HepG2 (cell line): ENCODE results near the gene CTNNA3. TPM values are rescaled to one million over a fixed set of nuclear protein-coding genes. Genes with fewer than 3 reads are reported as not detected.

Experiments used
- ATF4 ChIP-seq, 2 experiments: fragments of 450-650 bp in 1 of 2; sonication (generic) in 1 of 2; formaldehyde crosslinking; IDR thresholded peaks; 2 replicates each; pipeline versions ENCODE4 v1.5.0 to v1.8.0; 2020 to 2022; ENCODE audit warnings: mild to moderate bottlenecking in 1 of 2, missing genetic modification reagents in 1 of 2
- ELF3 ChIP-seq: IDR thresholded peaks from 2 replicates; pipeline ENCODE4 v1.6.1; 2016; ENCODE audit warnings: missing genetic modification reagents, missing compliant biosample characterization
- ESRRA ChIP-seq: sonication (generic); formaldehyde crosslinking; IDR thresholded peaks from 2 replicates; pipeline ENCODE4 v1.5.1; 2020; ENCODE audit warnings: mild to moderate bottlenecking, low read depth, missing genetic modification reagents
- FOSL1 ChIP-seq: sonication (generic); formaldehyde crosslinking; IDR thresholded peaks from 2 replicates; pipeline ENCODE4 v1.9.0; 2021; ENCODE audit warnings: missing genetic modification reagents, borderline replicate concordance
- FOXO1 ChIP-seq: sonication (generic); formaldehyde crosslinking; IDR thresholded peaks from 2 replicates; pipeline ENCODE4 v1.4.0; 2020; ENCODE audit warnings: missing genetic modification reagents
- FOXP1 ChIP-seq, 2 experiments: fragments of 450-650 bp in 1 of 2; IDR thresholded peaks; 2 replicates each; pipeline ENCODE4 v1.6.1; 2017 to 2018; ENCODE audit warnings: antibody characterized with exemption in 1 of 2
- GATAD2A ChIP-seq: IDR thresholded peaks from 2 replicates; pipeline ENCODE4 v1.6.1; 2016
- MAFG ChIP-seq: sonication (generic); formaldehyde crosslinking; IDR thresholded peaks from 2 replicates; pipeline ENCODE4 v1.5.1; 2020; ENCODE audit warnings: mild to moderate bottlenecking, missing genetic modification reagents
- RAD51 ChIP-seq: fragments of 450-650 bp; IDR thresholded peaks from 2 replicates; pipeline ENCODE4 v1.6.1; 2016; ENCODE audit warnings: borderline replicate concordance
- SAP130 ChIP-seq: IDR thresholded peaks from 2 replicates; pipeline ENCODE4 v1.6.1; 2016; ENCODE audit warnings: low read depth
- SMYD3 ChIP-seq: sonication (generic); formaldehyde crosslinking; IDR thresholded peaks from 2 replicates; pipeline ENCODE4 v1.8.1; 2023; ENCODE audit warnings: mild to moderate bottlenecking, missing genetic modification reagents
- SP4 ChIP-seq: sonication (generic); formaldehyde crosslinking; IDR thresholded peaks from 2 replicates; pipeline ENCODE4 v1.8.1; 2023; ENCODE audit warnings: mild to moderate bottlenecking, missing genetic modification reagents
- U2AF1 ChIP-seq: fragments of 200-400 bp; formaldehyde crosslinking; optimal IDR thresholded peaks from 2 replicates; pipeline ENCODE3; 2017; ENCODE audit warnings: mild to moderate bottlenecking, low read depth, low read length
- ZNF235 ChIP-seq: sonication (generic); formaldehyde crosslinking; IDR thresholded peaks from 2 replicates; pipeline ENCODE4 v1.8.1; 2023; ENCODE audit warnings: mild to moderate bottlenecking, missing genetic modification reagents, borderline replicate concordance
- ZNF337 ChIP-seq: sonication (generic); formaldehyde crosslinking; IDR thresholded peaks from 2 replicates; pipeline ENCODE4 v1.5.1; 2020; ENCODE audit warnings: missing genetic modification reagents, low read depth, mild to moderate bottlenecking, borderline replicate concordance
- ZNF44 ChIP-seq: sonication (generic); formaldehyde crosslinking; IDR thresholded peaks from 2 replicates; pipeline ENCODE4 v1.5.1; 2020; ENCODE audit warnings: mild to moderate bottlenecking, missing genetic modification reagents
- ZNF580 ChIP-seq: IDR thresholded peaks from 2 replicates; pipeline ENCODE4 v1.6.1; 2016; ENCODE audit warnings: low read depth, borderline replicate concordance
- ZNF781 ChIP-seq: sonication (generic); formaldehyde crosslinking; IDR thresholded peaks from 2 replicates; pipeline ENCODE4 v1.5.1; 2020; ENCODE audit warnings: borderline replicate concordance, mild to moderate bottlenecking, missing genetic modification reagents; ENCODE audit errors: not compliant biosample characterization
- ZNF816 ChIP-seq: sonication (generic); formaldehyde crosslinking; IDR thresholded peaks from 2 replicates; pipeline ENCODE4 v1.8.0; 2022; ENCODE audit warnings: missing genetic modification reagents, mild to moderate bottlenecking, borderline replicate concordance
- polyA plus RNA-seq, 8 experiments: library from polyadenylated mRNA; depleted of rRNA in 3 of 8; stranded (reverse) in 7 of 8; unstranded in 1 of 8; fragments of >200 nt; fragmentation: Illumina TruSeq in 4 of 8; extraction: Trizol in 4 of 8; gene quantifications; 2 replicates each; pipeline versions ENCODE4 v1.2.1 to v1.2.3, GENCODE V29; 2011 to 2016; ENCODE audit warnings: low read depth in 4 of 8, missing spikeins in 1 of 8, mixed read lengths in 1 of 8; ENCODE audit not compliant: insufficient read depth in 1 of 8
- total RNA-seq, 5 experiments: library from RNA; depleted of rRNA; stranded (reverse); fragments of >200 nt; fragmentation: Illumina TruSeq; extraction: Trizol; gene quantifications; 2 replicates each; pipeline ENCODE4 v1.2.3, GENCODE V29; 2016; ENCODE audit warnings: low read depth in 1 of 5
- TF ChIP-seq, protein P1 (sequence below): sonication (generic); formaldehyde crosslinking; IDR thresholded peaks from 2 replicates; pipeline ENCODE4 v1.4.0; 2020; ENCODE audit warnings: missing genetic modification reagents
- TF ChIP-seq, protein P2 (sequence below): IDR thresholded peaks from 2 replicates; pipeline ENCODE4 v1.6.1; 2016; ENCODE audit warnings: missing compliant biosample characterization, missing genetic modification reagents, borderline replicate concordance
- TF ChIP-seq, protein P3 (sequence below): fragments of 450-650 bp; IDR thresholded peaks from 2 replicates; pipeline ENCODE4 v1.6.1; 2016

Gene CTNNA3
- total and polyA plus RNA-seq, 2 of the 13 experiments (the other 11 are each of a cell fraction or from before 2014, with no cell fraction given) = not detected

DNA sequence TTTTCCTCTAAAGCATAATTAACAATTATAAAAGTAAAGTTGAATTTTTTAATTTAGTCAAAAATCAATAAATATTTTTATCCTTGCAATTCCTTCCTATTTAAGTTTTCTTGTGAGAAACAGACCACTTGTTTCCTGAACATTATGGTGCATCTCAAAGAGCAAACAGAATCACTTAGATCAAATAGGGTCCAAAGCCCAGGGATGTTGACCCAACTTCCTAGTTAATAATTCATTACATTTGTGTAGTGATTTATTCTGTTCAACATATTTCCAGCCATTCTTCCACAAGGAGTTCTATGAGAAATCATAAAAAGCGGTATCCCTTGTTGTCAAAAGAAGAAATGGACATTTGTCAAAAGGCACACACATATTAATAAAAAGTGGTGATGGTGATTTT lies 454.5 kb downstream of the CTNNA3 start (continued):
- TF ChIP-seq, protein P1, sequence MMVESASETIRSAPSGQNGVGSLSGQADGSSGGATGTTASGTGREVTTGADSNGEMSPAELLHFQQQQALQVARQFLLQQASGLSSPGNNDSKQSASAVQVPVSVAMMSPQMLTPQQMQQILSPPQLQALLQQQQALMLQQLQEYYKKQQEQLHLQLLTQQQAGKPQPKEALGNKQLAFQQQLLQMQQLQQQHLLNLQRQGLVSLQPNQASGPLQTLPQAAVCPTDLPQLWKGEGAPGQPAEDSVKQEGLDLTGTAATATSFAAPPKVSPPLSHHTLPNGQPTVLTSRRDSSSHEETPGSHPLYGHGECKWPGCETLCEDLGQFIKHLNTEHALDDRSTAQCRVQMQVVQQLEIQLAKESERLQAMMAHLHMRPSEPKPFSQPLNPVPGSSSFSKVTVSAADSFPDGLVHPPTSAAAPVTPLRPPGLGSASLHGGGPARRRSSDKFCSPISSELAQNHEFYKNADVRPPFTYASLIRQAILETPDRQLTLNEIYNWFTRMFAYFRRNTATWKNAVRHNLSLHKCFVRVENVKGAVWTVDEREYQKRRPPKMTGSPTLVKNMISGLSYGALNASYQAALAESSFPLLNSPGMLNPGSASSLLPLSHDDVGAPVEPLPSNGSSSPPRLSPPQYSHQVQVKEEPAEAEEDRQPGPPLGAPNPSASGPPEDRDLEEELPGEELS (CRISPR knock-in tag) = no peak
- no peak for TF ChIP-seq SP4
- no peak for TF ChIP-seq ZNF580
- TF ChIP-seq, protein P2, sequence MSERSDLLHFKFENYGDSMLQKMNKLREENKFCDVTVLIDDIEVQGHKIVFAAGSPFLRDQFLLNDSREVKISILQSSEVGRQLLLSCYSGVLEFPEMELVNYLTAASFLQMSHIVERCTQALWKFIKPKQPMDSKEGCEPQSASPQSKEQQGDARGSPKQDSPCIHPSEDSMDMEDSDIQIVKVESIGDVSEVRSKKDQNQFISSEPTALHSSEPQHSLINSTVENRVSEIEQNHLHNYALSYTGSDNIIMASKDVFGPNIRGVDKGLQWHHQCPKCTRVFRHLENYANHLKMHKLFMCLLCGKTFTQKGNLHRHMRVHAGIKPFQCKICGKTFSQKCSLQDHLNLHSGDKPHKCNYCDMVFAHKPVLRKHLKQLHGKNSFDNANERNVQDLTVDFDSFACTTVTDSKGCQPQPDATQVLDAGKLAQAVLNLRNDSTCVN = no peak
- TF ChIP-seq SAP130 (CRISPR knock-in tag) = peak; percentile 30; the same call in 1 of the 2 replicates
- TF ChIP-seq ELF3 (CRISPR knock-in tag) = peak; percentile 33; the same call in 1 of the 2 replicates
- TF ChIP-seq ZNF337 = no peak
- no peak for TF ChIP-seq ATF4 (CRISPR knock-in tag; IDR thresholded peaks at IDR 0.05)
- TF ChIP-seq SMYD3 = no peak
- TF ChIP-seq FOSL1 (CRISPR knock-in tag) = no peak
- TF ChIP-seq RAD51 = no peak
- TF ChIP-seq ZNF816 = no peak
- no peak for TF ChIP-seq FOXP1 (IDR thresholded peaks at IDR 0.05)
- TF ChIP-seq FOXP1 (CRISPR knock-in tag; IDR thresholded peaks at IDR 0.05) = peak; percentile 19; the same call in 1 of the 2 replicates
- TF ChIP-seq, protein P3, sequence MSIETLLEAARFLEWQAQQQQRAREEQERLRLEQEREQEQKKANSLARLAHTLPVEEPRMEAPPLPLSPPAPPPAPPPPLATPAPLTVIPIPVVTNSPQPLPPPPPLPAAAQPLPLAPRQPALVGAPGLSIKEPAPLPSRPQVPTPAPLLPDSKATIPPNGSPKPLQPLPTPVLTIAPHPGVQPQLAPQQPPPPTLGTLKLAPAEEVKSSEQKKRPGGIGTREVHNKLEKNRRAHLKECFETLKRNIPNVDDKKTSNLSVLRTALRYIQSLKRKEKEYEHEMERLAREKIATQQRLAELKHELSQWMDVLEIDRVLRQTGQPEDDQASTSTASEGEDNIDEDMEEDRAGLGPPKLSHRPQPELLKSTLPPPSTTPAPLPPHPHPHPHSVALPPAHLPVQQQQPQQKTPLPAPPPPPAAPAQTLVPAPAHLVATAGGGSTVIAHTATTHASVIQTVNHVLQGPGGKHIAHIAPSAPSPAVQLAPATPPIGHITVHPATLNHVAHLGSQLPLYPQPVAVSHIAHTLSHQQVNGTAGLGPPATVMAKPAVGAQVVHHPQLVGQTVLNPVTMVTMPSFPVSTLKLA = no peak
- no peak for TF ChIP-seq ZNF44 (CRISPR knock-in tag)
- no peak; the same call in 1 of the 2 replicates for TF ChIP-seq FOXO1
- no peak for TF ChIP-seq U2AF1
- no peak for TF ChIP-seq MAFG
- no peak for TF ChIP-seq ESRRA (CRISPR knock-in tag)
- TF ChIP-seq ZNF235 = no peak
- peak; percentile 44 for TF ChIP-seq GATAD2A (CRISPR knock-in tag)
- no peak for TF ChIP-seq ZNF781
